Measurements from ENCODE around the gene TTLL9.

TTLL9 gene

GRCh38 chr20:31988430-31989015, 118.1 kb downstream of the TTLL9 start:
- no peak for DNase-seq

- no peak for DNase-seq
These were observed 118.7 kb downstream of the TTLL9 start for GRCh38 chr20:31989030-31989645.

GRCh38 chr20:31990641-31991338, 120.4 kb downstream of the TTLL9 start:
- no peak for DNase-seq

- DNase-seq = no peak
These were observed 120.9 kb downstream of the TTLL9 start for GRCh38 chr20:31991339-31991705.

- DNase-seq = no peak
These were observed 121.7 kb downstream of the TTLL9 start for GRCh38 chr20:31992086-31992485.

Data from NCI-H2081 treated with DMSO at 0.1 percent for 48 hours (cell line).